B cell (primary cell): ENCODE data around the gene LRRC42. TPM values are rescaled to one million over a fixed set of nuclear protein-coding genes. Genes with fewer than 3 reads are reported as not detected.

Experiments
- ATAC-seq: fragments of 200-7000 bp; cut with Tn5 transposase; one replicate; pipeline ENCODE4 v1.10.0; 2021; ENCODE audit warnings: low read depth, mild to moderate bottlenecking, moderate number of reproducible peaks, moderate library complexity
- CTCF ChIA-PET: fragments of 350-600 bp; sonication (Branson Sonifier 250); formaldehyde crosslinking; loops from one replicate; lab custom pipeline; 2021; ENCODE audit warnings: antibody characterized with exemption, inconsistent platforms; lab: Charles Lee
- POLR2A ChIA-PET: fragments of 350-600 bp; sonication (Branson Sonifier 250); formaldehyde crosslinking; loops from one replicate; lab custom pipeline; 2021; ENCODE audit warnings: antibody characterized with exemption; lab: Charles Lee
- DNase-seq: peaks from one replicate; pipeline ENCODE4 v3.0.0; 2013
- H2AFZ ChIP-seq: 2 replicates; pipeline ENCODE4 v1.6.1; 2012; ENCODE audit warnings: mild to moderate bottlenecking, low read depth, low read length; ENCODE audit not compliant: insufficient read depth, poor library complexity, severe bottlenecking
- H3K27ac ChIP-seq, 2 donors: 1 replicate in 1 of 2; 2 replicates in 1 of 2; pipeline ENCODE4 v1.5.1; 2012 to 2013; ENCODE audit warnings: low read length in 2 of 2, mild to moderate bottlenecking in 2 of 2, moderate library complexity in 1 of 2
- H3K27me3 ChIP-seq, 4 experiments: fragments of 200-600 bp in 1 of 4; sonication (generic) in 1 of 4; replicated peaks in 1 of 4; 1 replicate in 2 of 4; 2 replicates in 2 of 4; pipeline versions ENCODE4 v1.6.1 to v1.7.0; 2013 to 2016; ENCODE audit warnings: low read length in 3 of 4, mild to moderate bottlenecking in 2 of 4, mixed read lengths in 1 of 4, moderate library complexity in 1 of 4; ENCODE audit not compliant: insufficient read depth in 4 of 4, control insufficient read depth in 3 of 4; ENCODE audit errors: control extremely low read depth in 1 of 4
- H3K36me3 ChIP-seq, 2 experiments: replicated peaks in 1 of 2; 1 replicate in 1 of 2; 2 replicates in 1 of 2; pipeline versions ENCODE4 v1.6.1 to v1.7.1; 2013; ENCODE audit warnings: low read length in 1 of 2; ENCODE audit not compliant: insufficient read depth in 2 of 2, control insufficient read depth in 1 of 2; ENCODE audit errors: control extremely low read depth in 1 of 2, extremely low read depth in 1 of 2
- H3K4me1 ChIP-seq, 2 donors: fragments of 200-600 bp in 1 of 2; sonication (generic) in 1 of 2; 1 replicate in 1 of 2; 2 replicates in 1 of 2; pipeline versions ENCODE4 v1.5.1 to v1.6.1; 2013 to 2017; ENCODE audit warnings: low read length in 2 of 2; ENCODE audit not compliant: control insufficient read depth in 2 of 2, insufficient read depth in 2 of 2
- H3K4me2 ChIP-seq: replicated peaks from 2 replicates; pipeline ENCODE3; 2012; ENCODE audit warnings: mild to moderate bottlenecking, low read depth, low read length; ENCODE audit not compliant: poor library complexity, severe bottlenecking
- H3K4me3 ChIP-seq, 5 experiments: fragments of 200-600 bp in 1 of 5; sonication (generic) in 1 of 5; 1 replicate in 3 of 5; 2 replicates in 2 of 5; pipeline versions ENCODE4 v1.5.1 to v1.7.0; 2011 to 2016; ENCODE audit warnings: low read length in 4 of 5, mild to moderate bottlenecking in 4 of 5, low read depth in 2 of 5, control low read depth in 1 of 5, moderate library complexity in 1 of 5; ENCODE audit not compliant: insufficient read depth in 1 of 5; ENCODE audit errors: control extremely low read depth in 1 of 5, extremely low read depth in 1 of 5
- H3K79me2 ChIP-seq: fragments of 200-600 bp; sonication (generic); one replicate; pipeline ENCODE4 v1.6.0; 2016; ENCODE audit warnings: low read length; ENCODE audit not compliant: control insufficient read depth, insufficient read depth
- H3K9ac ChIP-seq: fragments of 200-600 bp; sonication (generic); 2 replicates; pipeline ENCODE4 v1.6.1; 2017; ENCODE audit warnings: mild to moderate bottlenecking, low read length, moderate library complexity
- H3K9me3 ChIP-seq, 3 donors: one replicate each; pipeline versions ENCODE4 v1.6.1 to v1.7.1; 2013; ENCODE audit warnings: low read length in 2 of 3; ENCODE audit not compliant: control insufficient read depth in 2 of 3, insufficient read depth in 1 of 3; ENCODE audit errors: control extremely low read depth in 1 of 3
- H4K20me1 ChIP-seq: 2 replicates; pipeline ENCODE4 v1.6.0; 2012; ENCODE audit warnings: mild to moderate bottlenecking, low read length; ENCODE audit not compliant: insufficient read depth, control insufficient read depth, poor library complexity, severe bottlenecking
- H3K27ac Mint-ChIP-seq: one replicate; pipeline ENCODE4 v1.8.0; 2021; ENCODE audit warnings: mixed read lengths
- H3K27me3 Mint-ChIP-seq: one replicate; pipeline ENCODE4 v1.8.0; 2021; ENCODE audit warnings: mixed read lengths
- H3K4me1 Mint-ChIP-seq: one replicate; pipeline ENCODE4 v1.8.0; 2021; ENCODE audit warnings: mixed read lengths
- H3K4me3 Mint-ChIP-seq: one replicate; pipeline ENCODE4 v1.8.0; 2021; ENCODE audit warnings: mixed read lengths
- H3K9me3 Mint-ChIP-seq: one replicate; pipeline ENCODE4 v1.8.0; 2022; ENCODE audit warnings: mixed read lengths; ENCODE audit not compliant: insufficient read depth
- CTCF ChIP-seq: fragments of 200-600 bp; IDR thresholded peaks from one replicate; pipeline ENCODE4 v1.8.0; 2022; ENCODE audit warnings: antibody characterized with exemption, mild to moderate bottlenecking
- EZH2 ChIP-seq: IDR thresholded peaks from 2 replicates; pipeline ENCODE4 v1.6.1; 2012; ENCODE audit warnings: borderline replicate concordance, low read depth, mild to moderate bottlenecking, moderate library complexity, low read length; ENCODE audit not compliant: insufficient read depth, poor library complexity, severe bottlenecking
- WGBS: methylation state at CpG from one replicate; pipeline ENCODE4 v1.1.5; 2013; ENCODE audit warnings: missing lambda C conversion rate; ENCODE audit not compliant: insufficient coverage; 5-methylcytosine and 5-hydroxymethylcytosine counted together
- intact Hi-C: fragments of 100-400 bp; cut with micrococcal nuclease; formaldehyde crosslinking; loops from one replicate; pipeline ENCODE4 v1.10.0; 2022
- polyA plus RNA-seq: library from polyadenylated mRNA; depleted of rRNA; stranded (reverse); fragments of >200 nt; gene quantifications from 2 replicates; pipeline ENCODE4 v1.2.3, GENCODE V29; 2012
- total RNA-seq, 2 donors: library from RNA; stranded (reverse); fragments of 120-200 nt in 1 of 2; gene quantifications; 1 replicate in 1 of 2; 2 replicates in 1 of 2; pipeline versions ENCODE4 v1.2.3 to v1.2.4, GENCODE V29; 2013 to 2022

Gene LRRC42
- total and polyA plus RNA-seq, 2 donors (not counting 1 experiment from before 2014, with no cell fraction given), result 4.7 to 10.3 TPM

- no peak overlapping the region for H2AFZ ChIP-seq
- WGBS, result 81% methylated on average over 5 of the region's 5 CpGs
- H3K9ac ChIP-seq, result no peak overlapping the region
- no peaks in the 10 kb centered on the region for H3K27me3 ChIP-seq
- H4K20me1 ChIP-seq, result no peaks in the 10 kb centered on the region
- H3K4me1 Mint-ChIP-seq, result no peaks in the 10 kb centered on the region
- no peak overlapping the region for H3K27ac ChIP-seq
- TF ChIP-seq CTCF (no peak), EZH2 (no peak)
- peaks cover 16 to 35% of the 10 kb centered on the region in 2 experiments for H3K36me3 ChIP-seq
- CTCF ChIA-PET, result interaction anchor here (3.5 kb wide), 1 partner anchor 104 kb away, joined by 28 read pairs; no protein-coding TSS in a partner anchor
- no peaks in the 10 kb centered on the region for H3K27me3 Mint-ChIP-seq
- no peak overlapping the region for H3K4me2 ChIP-seq
- intact Hi-C loops, result no loop called here
- no peaks in the 10 kb centered on the region for H3K9me3 Mint-ChIP-seq
- H3K4me1 ChIP-seq, result peaks cover 0 to 6% of the 10 kb centered on the region in 2 donors
- no peak for DNase-seq
- H3K9me3 ChIP-seq, result no peaks in the 10 kb centered on the region
- no peak for ATAC-seq
- no peaks in the 10 kb centered on the region for H3K79me2 ChIP-seq
- H3K4me3 ChIP-seq, result no peak overlapping the region
- H3K4me3 Mint-ChIP-seq, result no peak overlapping the region
- H3K27ac Mint-ChIP-seq, result no peak overlapping the region
- POLR2A ChIA-PET, result no interaction called here
Observed at GRCh38 chr1:53964109-53964508, 18.0 kb downstream of the LRRC42 start.

- H3K9ac ChIP-seq, result no peak overlapping the region
- no peak for TF ChIP-seq CTCF
- TF ChIP-seq EZH2, result no peak
Observed at GRCh38 chr1:53966794-53967193, 20.6 kb downstream of the LRRC42 start.

More at GRCh38 chr1:53966794-53967193, 20.6 kb downstream of the LRRC42 start:
- Mint-ChIP-seq H3K4me1 (no peaks in the 10 kb centered on the region), H3K27me3 (no peaks in the 10 kb centered on the region), H3K9me3 (no peaks in the 10 kb centered on the region), H3K27ac (no peak overlapping the region), H3K4me3 (no peak overlapping the region)
- no peak overlapping the region for H3K4me3 ChIP-seq
- 100% methylated on average over 3 of the region's 3 CpGs for WGBS
- no peaks in the 10 kb centered on the region for H4K20me1 ChIP-seq
- H3K27me3 ChIP-seq, result no peaks in the 10 kb centered on the region
- no peak overlapping the region for H3K4me2 ChIP-seq
- no peak overlapping the region for H3K27ac ChIP-seq
- CTCF ChIA-PET, result no interaction called here
- ATAC-seq, result no peak
- POLR2A ChIA-PET, result no interaction called here
- H3K36me3 ChIP-seq, result peaks cover 16 to 29% of the 10 kb centered on the region in 2 experiments
- H3K9me3 ChIP-seq, result no peaks in the 10 kb centered on the region
- H3K4me1 ChIP-seq, result peaks cover 0 to 6% of the 10 kb centered on the region in 2 donors
- DNase-seq, result no peak
- no peak overlapping the region for H2AFZ ChIP-seq
- H3K79me2 ChIP-seq, result no peaks in the 10 kb centered on the region
- intact Hi-C loops, result no loop called here
